ENCODE data around the gene KIFC1.
"Not testable (repeated sequence)": the region's sequence is repeated elsewhere in the genome, so short reads cannot be mapped to it uniquely, and the experiment has no call there.

The KIFC1 gene

GRCh38 chr6:33375143-33375671 lies 16.4 kb upstream of the KIFC1 start:
- DNase-seq = no peak

DNA sequence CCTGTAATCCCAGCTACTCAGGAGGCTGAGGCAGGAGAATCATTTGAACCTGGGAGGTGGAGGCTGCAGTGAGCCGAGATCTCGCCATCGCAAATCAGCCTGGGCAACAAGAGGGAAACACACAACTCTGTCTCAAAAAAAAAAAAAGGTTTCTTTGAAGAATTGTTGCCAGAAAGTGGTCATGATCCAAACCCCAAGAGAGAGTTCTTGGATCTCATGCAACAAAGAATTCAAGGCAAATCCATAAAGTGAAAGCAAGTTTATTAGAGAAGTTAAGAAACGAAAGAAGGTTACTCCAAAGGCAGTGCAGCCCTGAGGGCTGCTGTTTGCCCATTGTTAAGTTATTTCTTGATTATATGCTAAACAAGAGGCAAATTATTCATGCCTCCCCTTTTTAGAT lies 14.5 kb upstream of the KIFC1 start:
- DNase-seq = no peak

- not testable (repeated sequence) for DNase-seq
Measured at GRCh38 chr6:33379184-33379583, 12.4 kb upstream of the KIFC1 start.

- DNase-seq = no peak
Measured at GRCh38 chr6:33380272-33380981, 11.2 kb upstream of the KIFC1 start.

DNA sequence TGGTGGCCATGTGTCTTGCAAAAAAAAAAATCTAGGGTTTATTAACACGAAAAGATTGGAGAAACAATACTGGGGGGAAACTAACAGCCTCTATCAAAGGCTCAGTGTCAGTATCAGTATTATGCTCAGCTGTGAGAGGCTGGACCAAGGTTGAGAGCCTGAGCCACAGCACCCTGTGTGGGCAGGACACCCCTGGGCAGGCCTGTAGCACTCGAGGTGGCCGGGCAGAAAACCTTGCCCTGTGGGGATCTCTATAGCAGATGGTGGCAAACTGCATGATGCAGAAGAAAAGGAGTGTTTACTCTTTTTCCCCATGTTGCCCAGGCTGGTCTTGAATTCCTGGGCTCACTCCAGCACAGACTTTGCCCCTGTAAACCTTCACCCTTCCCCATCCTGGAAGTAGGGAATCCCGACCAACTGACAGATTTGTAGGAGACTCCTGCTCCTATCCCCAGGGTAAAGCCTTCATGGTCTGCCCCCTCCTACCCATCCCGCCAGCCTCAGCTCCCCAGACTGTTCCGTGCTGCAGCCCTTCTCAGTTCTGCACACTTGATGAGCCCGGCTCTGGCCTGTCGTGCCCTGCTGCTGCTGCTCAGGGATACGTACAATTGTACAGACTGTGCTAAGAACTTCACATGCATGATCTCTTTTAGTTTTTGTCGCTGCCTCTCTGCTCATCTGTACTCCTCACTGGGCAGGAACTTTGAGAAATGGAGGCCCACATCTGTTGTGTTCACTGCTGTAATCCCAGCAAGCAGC lies 8.0 kb upstream of the KIFC1 start:
- no peak for DNase-seq

GRCh38 chr6:33384581-33385020 lies 7.0 kb upstream of the KIFC1 start:
- DNase-seq = no peak

GRCh38 chr6:33390173-33390572 lies 1.4 kb upstream of the KIFC1 start:
- no peak for DNase-seq

DNA sequence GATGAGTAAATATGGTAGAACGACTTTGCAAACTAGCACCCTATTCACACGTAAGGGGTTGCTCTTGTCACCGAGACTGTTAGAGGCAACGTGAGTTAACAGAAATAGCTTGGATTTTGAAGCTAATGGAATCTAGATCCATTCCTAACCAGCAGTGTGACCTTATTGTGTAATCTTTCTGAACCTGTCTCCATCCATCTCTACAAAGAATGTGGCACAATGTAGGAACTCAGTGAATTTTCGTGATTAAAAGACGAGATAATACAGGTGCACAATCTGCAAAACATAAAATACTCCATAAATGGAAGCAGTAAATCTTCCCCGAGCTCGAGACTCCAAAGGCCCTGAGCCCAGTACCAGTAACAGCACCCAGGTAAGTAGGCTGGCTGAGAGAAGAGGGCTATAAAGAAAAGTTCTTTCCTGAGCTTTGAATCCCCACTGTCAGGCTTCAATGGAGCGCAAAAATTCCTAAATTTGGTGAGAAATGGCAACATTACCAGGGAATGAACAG lies 801 bp upstream of the KIFC1 start:
- DNase-seq = no peak

DNA sequence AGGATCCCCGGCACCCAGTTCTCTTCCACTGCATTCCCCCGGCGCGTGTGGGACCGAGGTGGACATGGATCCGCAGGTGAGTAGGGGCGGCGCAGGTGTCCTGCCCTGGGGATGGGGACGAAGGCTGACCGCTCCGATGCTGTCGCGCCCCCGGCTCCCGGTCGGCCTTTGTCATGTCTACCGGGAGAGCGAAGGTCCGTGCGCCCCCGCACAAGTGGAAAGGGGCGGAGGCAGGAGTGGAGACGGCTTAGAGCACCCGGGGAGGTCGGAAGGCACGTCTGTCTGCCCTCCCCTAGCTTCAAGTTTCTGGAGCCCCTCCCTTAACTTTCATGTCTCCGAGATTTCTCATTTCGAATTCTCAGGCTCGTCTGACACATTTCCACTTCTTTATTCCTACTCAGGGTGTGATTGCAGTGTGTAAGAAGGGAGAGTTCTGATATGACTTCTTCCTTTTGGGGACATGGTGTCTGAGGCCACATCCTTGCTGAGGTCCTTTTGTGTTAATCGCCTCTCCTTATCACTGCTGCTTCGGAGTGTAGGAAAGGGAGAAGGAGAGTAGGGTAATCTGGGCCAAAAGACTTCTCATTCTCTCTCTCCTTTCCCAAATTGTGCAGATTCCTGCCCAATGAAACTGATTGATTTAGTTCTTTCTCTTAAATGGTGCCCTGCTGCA lies 435 bp downstream of the KIFC1 start:
- DNase-seq = no peak

DNA sequence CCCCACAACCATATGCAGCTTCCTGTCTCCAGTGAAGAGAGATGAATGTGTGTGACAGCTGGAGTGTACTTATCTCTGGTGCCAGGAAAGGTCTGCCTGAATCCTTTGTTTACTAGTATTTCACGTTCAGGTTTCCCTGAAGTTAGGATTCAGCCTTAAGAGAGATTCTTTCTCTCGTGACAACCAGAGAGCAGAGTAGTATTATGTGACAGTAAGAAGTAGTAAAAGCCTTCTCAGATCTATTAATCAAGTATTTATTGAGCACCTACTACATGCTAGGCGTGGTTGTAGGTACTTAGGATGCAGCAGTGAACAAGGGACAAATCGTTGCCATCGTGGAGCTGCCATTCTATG lies 949 bp downstream of the KIFC1 start:
- no peak for DNase-seq

DNA sequence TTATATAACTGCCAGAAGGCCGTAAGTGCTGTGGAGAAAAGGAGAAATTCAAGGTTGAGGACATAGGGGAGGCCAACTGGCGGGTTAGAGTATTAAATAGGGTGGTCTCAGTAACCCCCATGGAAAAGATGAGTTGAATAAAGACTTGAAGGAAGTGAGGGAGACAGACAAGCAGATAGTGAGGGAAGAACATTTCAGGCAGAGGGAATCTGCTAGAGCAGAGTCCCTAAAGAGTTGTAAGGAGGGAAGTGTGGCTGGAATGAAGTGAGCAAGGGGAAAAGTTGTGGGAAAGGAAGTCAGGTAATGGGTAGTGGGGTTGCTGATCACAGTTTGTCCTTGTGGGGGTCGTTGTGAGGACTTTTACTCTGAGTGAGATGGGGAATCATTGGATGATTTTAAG lies 1.4 kb downstream of the KIFC1 start:
- DNase-seq = no peak

DNA sequence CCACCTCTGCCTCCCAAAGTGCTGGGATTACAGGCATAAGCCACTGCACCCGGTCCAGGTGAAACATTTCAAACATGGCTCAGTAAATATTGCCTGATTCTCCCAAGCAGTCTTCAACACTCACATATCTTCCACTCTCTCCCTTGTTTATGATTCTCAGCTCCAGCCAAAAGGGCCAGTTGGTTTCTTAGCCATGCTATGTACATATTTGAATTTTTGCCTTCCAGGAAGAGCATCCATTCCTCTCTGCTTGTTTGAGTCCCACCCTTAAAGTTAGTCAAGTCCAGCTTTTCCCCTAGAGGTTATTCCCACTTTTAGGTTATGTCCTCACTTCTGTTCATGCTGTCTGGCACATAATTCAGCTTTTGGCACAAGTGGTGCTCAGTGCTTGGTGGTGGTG lies 5.9 kb downstream of the KIFC1 start:
- no peak for DNase-seq

- DNase-seq = not testable (repeated sequence)
Measured at GRCh38 chr6:33398601-33399000, 7.0 kb downstream of the KIFC1 start.

DNA sequence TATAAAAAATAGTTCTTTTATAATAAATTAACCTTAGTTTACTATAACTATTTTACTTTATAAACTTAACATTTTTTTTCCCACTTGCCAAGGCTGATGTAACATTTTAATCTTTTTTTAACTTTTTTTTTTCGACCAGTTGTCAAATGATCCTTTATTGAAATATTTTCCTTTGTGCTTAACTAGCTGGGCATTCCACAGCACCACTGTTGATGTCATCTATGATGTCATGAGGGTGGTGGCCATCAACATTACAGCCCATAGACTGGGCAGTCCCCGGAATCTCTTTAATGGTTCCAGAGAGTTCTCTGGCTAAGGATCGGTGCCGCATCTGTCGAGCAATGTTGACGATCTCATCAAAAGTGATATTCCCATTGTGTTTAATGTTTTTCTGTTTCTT lies 8.3 kb downstream of the KIFC1 start:
- not testable (repeated sequence) for DNase-seq

DNA sequence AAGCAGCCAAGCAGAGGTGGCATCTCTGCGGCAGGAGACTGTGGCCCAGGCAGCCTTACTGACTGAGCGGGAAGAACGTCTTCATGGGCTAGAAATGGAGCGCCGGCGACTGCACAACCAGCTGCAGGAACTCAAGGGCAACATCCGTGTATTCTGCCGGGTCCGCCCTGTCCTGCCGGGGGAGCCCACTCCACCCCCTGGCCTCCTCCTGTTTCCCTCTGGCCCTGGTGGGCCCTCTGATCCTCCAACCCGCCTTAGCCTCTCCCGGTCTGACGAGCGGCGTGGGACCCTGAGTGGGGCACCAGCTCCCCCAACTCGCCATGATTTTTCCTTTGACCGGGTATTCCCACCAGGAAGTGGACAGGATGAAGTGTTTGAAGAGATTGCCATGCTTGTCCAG lies 13.3 kb downstream of the KIFC1 start:
- DNase-seq = no peak

GRCh38 chr6:33405386-33405940 lies 13.8 kb downstream of the KIFC1 start:
- no peak for DNase-seq

DNA sequence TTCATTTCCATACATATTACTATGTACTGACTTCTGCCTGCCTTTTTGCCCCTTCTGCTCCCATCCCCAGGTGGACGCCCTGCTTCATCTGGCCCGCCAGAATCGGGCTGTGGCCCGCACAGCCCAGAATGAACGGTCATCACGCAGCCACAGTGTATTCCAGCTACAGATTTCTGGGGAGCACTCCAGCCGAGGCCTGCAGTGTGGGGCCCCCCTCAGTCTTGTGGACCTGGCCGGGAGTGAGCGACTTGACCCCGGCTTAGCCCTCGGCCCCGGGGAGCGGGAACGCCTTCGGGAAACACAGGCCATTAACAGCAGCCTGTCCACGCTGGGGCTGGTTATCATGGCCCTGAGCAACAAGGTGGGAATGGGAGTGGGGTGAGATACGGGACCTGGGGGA lies 14.5 kb downstream of the KIFC1 start:
- no peak for DNase-seq

DNA sequence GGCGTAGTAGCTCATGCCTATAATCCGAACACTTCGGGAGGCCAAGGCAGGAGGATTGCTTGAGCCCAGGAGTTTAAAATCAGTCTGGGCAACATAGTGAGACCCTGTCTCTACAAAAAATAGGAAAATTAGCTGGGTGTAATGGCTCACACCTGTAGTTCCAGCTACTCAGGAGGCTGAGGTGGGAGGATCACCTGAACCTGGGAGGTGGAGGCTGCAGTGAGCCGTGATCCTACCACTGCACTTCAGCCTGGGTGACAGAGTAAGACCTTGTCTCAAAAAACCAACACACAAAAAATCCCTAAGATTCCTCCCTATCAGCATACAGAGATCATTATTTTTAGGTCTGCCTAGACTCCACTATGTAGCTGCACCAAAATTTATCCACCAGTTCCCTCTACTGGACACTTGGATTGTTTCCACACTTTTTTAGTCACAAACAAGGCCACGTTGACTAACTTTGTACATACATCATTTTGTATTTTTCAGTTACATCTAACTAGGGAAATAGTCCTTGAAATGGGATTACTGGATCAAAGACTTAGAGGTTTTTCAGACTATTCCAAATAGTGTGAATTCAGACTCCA lies 15.6 kb downstream of the KIFC1 start:
- DNase-seq = no peak

- peak; percentile 99 for DNase-seq
Measured at GRCh38 chr6:33410050-33410710, 18.6 kb downstream of the KIFC1 start.

DNA sequence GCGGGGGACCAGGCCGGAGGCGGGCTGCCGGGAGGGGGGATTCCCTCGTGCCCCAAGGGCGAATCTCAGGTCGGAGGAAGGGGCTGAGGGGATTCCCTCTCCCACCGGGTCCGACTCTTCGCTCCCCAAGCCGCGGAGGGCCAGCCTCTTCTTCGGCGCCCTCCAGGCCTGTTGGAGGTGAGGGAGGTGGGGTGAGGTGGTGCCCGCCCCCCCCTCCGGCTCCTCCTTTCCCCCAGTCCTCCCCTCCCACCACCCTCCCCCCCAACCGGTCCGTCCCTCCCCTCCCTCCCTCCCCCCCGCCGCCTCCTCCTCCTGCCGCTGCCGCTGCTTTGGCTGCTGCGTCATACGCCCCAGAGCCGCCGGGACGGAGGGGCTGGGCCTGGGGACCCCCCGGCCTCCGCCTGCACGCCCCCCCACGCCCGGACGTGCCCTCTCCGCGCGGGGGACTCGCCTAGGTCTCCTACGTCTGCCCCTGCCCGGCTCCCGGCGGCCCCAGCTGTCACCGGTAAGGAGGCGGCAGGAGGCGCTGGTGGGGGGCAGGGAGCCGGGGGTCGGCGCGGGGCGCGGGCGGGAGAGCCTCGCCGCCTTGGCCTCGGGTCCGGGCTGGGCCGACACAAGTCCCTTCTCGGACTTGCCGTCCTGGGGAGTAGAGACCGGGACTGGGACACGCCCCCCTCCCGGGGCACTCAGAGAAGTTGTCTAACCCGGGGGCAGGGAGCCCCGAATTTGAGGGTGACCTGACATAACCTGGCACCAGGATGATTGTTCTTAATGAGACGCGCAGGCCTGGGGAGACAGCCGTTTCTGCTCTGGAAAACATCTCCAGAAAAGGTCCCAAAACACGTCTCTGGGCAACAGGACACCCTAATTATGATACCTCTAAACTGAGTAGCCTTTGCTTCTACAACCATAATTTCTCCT lies 19.3 kb downstream of the KIFC1 start, which contains the start of gene PHF1:
Gene PHF1 (plus strand): TSS at position 304 of the 921 bp plus-strand sequence. CDS start 1,250 bp downstream, outside the sequence.
- peak in 3 of 4 experiments; percentile 71 to 87 (median 82) for DNase-seq

- no peak for DNase-seq
Measured at GRCh38 chr6:33411632-33412005, 20.0 kb downstream of the KIFC1 start.

All from activated CD4-positive, CD25-positive, alpha-beta regulatory T cell (primary cell).